Type B pancreatic cell (in vitro differentiated cells): ENCODE measurements around the gene INHA. TPM values are rescaled to one million over a fixed set of nuclear protein-coding genes. Genes with fewer than 3 reads are reported as not detected.
A peak's percentile ranks its signal among the peaks of the same experiment; 100 is the strongest.

Experiments used
- DNase-seq: peaks from one replicate; pipeline ENCODE4 v3.0.0; 2021; ENCODE audit warnings: mixed read lengths; ENCODE audit not compliant: unreplicated experiment; ENCODE audit errors: extremely low spot score
- H3K27ac Mint-ChIP-seq: 2 replicates; pipeline ENCODE4 v1.8.0; 2021; ENCODE audit warnings: mild to moderate bottlenecking, mixed read lengths
- H3K27me3 Mint-ChIP-seq: 2 replicates; pipeline ENCODE4 v1.8.0; 2021; ENCODE audit warnings: mixed read lengths
- H3K36me3 Mint-ChIP-seq: 2 replicates; pipeline ENCODE4 v1.8.0; 2021; ENCODE audit warnings: mixed read lengths
- H3K4me1 Mint-ChIP-seq: one replicate; pipeline ENCODE4 v1.8.0; 2021; ENCODE audit warnings: mixed read lengths; ENCODE audit not compliant: unreplicated experiment
- H3K4me3 Mint-ChIP-seq: 2 replicates; pipeline ENCODE4 v1.8.0; 2021; ENCODE audit warnings: mild to moderate bottlenecking, mixed read lengths
- H3K9me3 Mint-ChIP-seq: 2 replicates; pipeline ENCODE4 v1.8.0; 2021; ENCODE audit warnings: mixed read lengths
- CTCF ChIP-seq: fragments of 200-600 bp; sonication (generic); conservative IDR thresholded peaks from 2 replicates; pipeline ENCODE4 v1.5.0; 2021; ENCODE audit warnings: antibody characterized with exemption, mild to moderate bottlenecking
- total RNA-seq: library from RNA; stranded (reverse); gene quantifications from 2 replicates; pipeline ENCODE4 v1.2.1, GENCODE V29; 2021; ENCODE audit warnings: low replicate concordance

INHA gene
- total RNA-seq, 1 donor from 2014 or later, result 1.2 TPM

GRCh38 chr2:219570194-219570923 is 1.8 kb upstream of the INHA start:
- peaks cover 17% of the 10 kb centered on the region for H3K4me1 Mint-ChIP-seq
- H3K27ac Mint-ChIP-seq, result peak overlapping the region; percentile 57
- H3K27me3 Mint-ChIP-seq, result no peaks in the 10 kb centered on the region

GRCh38 chr2:219570924-219571310 is 1.2 kb upstream of the INHA start:
- no peak overlapping the region for H3K4me3 Mint-ChIP-seq
- no peak for DNase-seq
- H3K36me3 Mint-ChIP-seq, result peaks cover 13% of the 10 kb centered on the region
- no peaks in the 10 kb centered on the region for H3K27me3 Mint-ChIP-seq
- no peaks in the 10 kb centered on the region for H3K9me3 Mint-ChIP-seq
- TF ChIP-seq CTCF, result no peak
- H3K27ac Mint-ChIP-seq, result no peak overlapping the region
- H3K4me1 Mint-ChIP-seq, result peaks cover 17% of the 10 kb centered on the region

More at GRCh38 chr2:219570194-219570923, 1.8 kb upstream of the INHA start:
- Mint-ChIP-seq H3K9me3 (no peaks in the 10 kb centered on the region), H3K4me3 (peak overlapping the region; percentile 79), H3K36me3 (peaks cover 14% of the 10 kb centered on the region)
- no peak for DNase-seq
- no peak for TF ChIP-seq CTCF

- H3K9me3 Mint-ChIP-seq, result no peaks in the 10 kb centered on the region
- peaks cover 6% of the 10 kb centered on the region for H3K36me3 Mint-ChIP-seq
- no peaks in the 10 kb centered on the region for H3K27me3 Mint-ChIP-seq
- no peak for DNase-seq
- H3K27ac Mint-ChIP-seq, result peak within 1 kb of the TSS; percentile 86
- peak within 1 kb of the TSS; percentile 85 for H3K4me3 Mint-ChIP-seq
- peak; percentile 21 for TF ChIP-seq CTCF
- peaks cover 23% of the 10 kb centered on the region for H3K4me1 Mint-ChIP-seq
These were observed 536 bp upstream of the INHA start, which contains the start of gene OBSL1 for GRCh38 chr2:219571311-219572236. Gene OBSL1 (minus strand): TSS chr2:219571539. CDS start chr2:219571232, 307 bp downstream.

- Mint-ChIP-seq H3K9me3 (no peaks in the 10 kb centered on the region), H3K27me3 (peaks cover 3% of the 10 kb centered on the region), H3K36me3 (peaks cover 5% of the 10 kb centered on the region), H3K27ac (peak overlapping the region; percentile 78), H3K4me1 (peaks cover 35% of the 10 kb centered on the region), H3K4me3 (peak overlapping the region; percentile 62)
- TF ChIP-seq CTCF, result no peak
- DNase-seq, result no peak
These were observed 1.1 kb downstream of the INHA start for GRCh38 chr2:219573166-219573565.

GRCh38 chr2:219574484-219575311 is 2.6 kb downstream of the INHA start:
- Mint-ChIP-seq H3K9me3 (no peaks in the 10 kb centered on the region), H3K4me3 (no peak overlapping the region), H3K27me3 (peaks cover 3% of the 10 kb centered on the region), H3K27ac (no peak overlapping the region), H3K36me3 (peaks cover 2% of the 10 kb centered on the region), H3K4me1 (peaks cover 32% of the 10 kb centered on the region)
- TF ChIP-seq CTCF, result no peak
- no peak for DNase-seq
